H1 (cell line): Measurements from ENCODE around the gene GPR101. TPM values are rescaled to one million over a fixed set of nuclear protein-coding genes. Genes with fewer than 3 reads are reported as not detected.

Experiments
- CTCF ChIA-PET: fragments of 300-600 bp; sonication (Branson Sonifier 250); formaldehyde crosslinking; loops from one replicate; lab custom pipeline; 2021; ENCODE audit not compliant: partially characterized antibody; lab: Charles Lee
- POLR2A ChIA-PET: fragments of 300-600 bp; sonication (Branson Sonifier 250); formaldehyde crosslinking; loops from one replicate; lab custom pipeline; 2021; ENCODE audit warnings: inconsistent platforms; ENCODE audit not compliant: partially characterized antibody; lab: Charles Lee
- DNase-seq, 2 experiments: peaks; one replicate each; pipeline versions ENCODE4 v3.0.0 to v3.0.0-alpha.2; 2010 to 2022; ENCODE audit warnings: low spot score in 2 of 2, low read depth in 1 of 2, mixed read lengths in 1 of 2
- FAIRE-seq: peaks from 2 replicates; lab custom pipeline; 2011; peaks lifted over from hg19 to GRCh38; lab: Jason Lieb, UNC
- H2AFZ ChIP-seq: 2 replicates; pipeline ENCODE4 v1.8.1; 2012; ENCODE audit warnings: low read length, inconsistent platforms
- H2AK5ac ChIP-seq: 2 replicates; pipeline ENCODE4 v1.6.1; 2013; ENCODE audit warnings: low read depth, low read length
- H2BK120ac ChIP-seq: replicated peaks from 2 replicates; pipeline ENCODE3; 2013; ENCODE audit warnings: low read depth, low read length, inconsistent platforms
- H2BK12ac ChIP-seq: 2 replicates; pipeline ENCODE4 v1.6.1; 2013; ENCODE audit warnings: low read depth, low read length
- H2BK15ac ChIP-seq: 2 replicates; pipeline ENCODE4 v1.6.1; 2013; ENCODE audit warnings: low read length
- H2BK20ac ChIP-seq: 2 replicates; pipeline ENCODE4 v1.6.1; 2013; ENCODE audit warnings: low read length
- H2BK5ac ChIP-seq: 2 replicates; pipeline ENCODE4 v1.6.1; 2013; ENCODE audit warnings: low read depth, low read length
- H3K14ac ChIP-seq: 2 replicates; pipeline ENCODE4 v1.6.1; 2013; ENCODE audit warnings: inconsistent platforms; ENCODE audit not compliant: insufficient read length
- H3K18ac ChIP-seq: 2 replicates; pipeline ENCODE4 v1.6.1; 2013; ENCODE audit warnings: low read length; ENCODE audit errors: extremely low read depth
- H3K23ac ChIP-seq: 2 replicates; pipeline ENCODE4 v1.6.1; 2013; ENCODE audit warnings: inconsistent platforms; ENCODE audit not compliant: insufficient read length
- H3K23me2 ChIP-seq: 2 replicates; pipeline ENCODE4 v1.6.1; 2013; ENCODE audit warnings: low read depth, low read length
- H3K27ac ChIP-seq: 2 replicates; pipeline ENCODE4 v1.6.1; 2011; ENCODE audit warnings: low read depth, low read length, inconsistent platforms
- H3K27me3 ChIP-seq, 4 experiments: replicated peaks in 1 of 4; 1 replicate in 1 of 4; 2 replicates in 3 of 4; pipeline versions ENCODE4 v1.6.1 to v1.8.1; 2011 to 2013; ENCODE audit warnings: low read length in 3 of 4, mild to moderate bottlenecking in 3 of 4, inconsistent platforms in 2 of 4, mixed read lengths in 2 of 4, moderate library complexity in 1 of 4; ENCODE audit not compliant: control insufficient read depth in 3 of 4, insufficient read depth in 3 of 4; ENCODE audit errors: extremely low read depth in 1 of 4
- H3K36me3 ChIP-seq, 4 experiments: 2 replicates each; pipeline versions ENCODE4 v1.6.1 to v1.8.1; 2011 to 2013; ENCODE audit warnings: mild to moderate bottlenecking in 4 of 4, low read length in 3 of 4, moderate library complexity in 2 of 4, control low read depth in 1 of 4, inconsistent platforms in 1 of 4; ENCODE audit not compliant: insufficient read depth in 4 of 4, control insufficient read depth in 2 of 4
- H3K4ac ChIP-seq: replicated peaks from 2 replicates; pipeline ENCODE3; 2013; ENCODE audit warnings: low read length, low read depth, mixed read lengths, inconsistent platforms; ENCODE audit not compliant: insufficient read length
- H3K4me1 ChIP-seq, 4 experiments: replicated peaks in 1 of 4; 1 replicate in 1 of 4; 2 replicates in 3 of 4; pipeline versions ENCODE4 v1.6.1 to v1.8.1; 2011 to 2013; ENCODE audit warnings: low read length in 3 of 4, inconsistent platforms in 2 of 4, mixed read lengths in 1 of 4; ENCODE audit not compliant: insufficient read depth in 4 of 4, control insufficient read depth in 3 of 4
- H3K4me2 ChIP-seq, 2 experiments: 2 replicates each; pipeline versions ENCODE4 v1.6.1 to v1.8.1; 2011 to 2013; ENCODE audit warnings: low read depth in 2 of 2, low read length in 2 of 2, control low read depth in 1 of 2, inconsistent platforms in 1 of 2, mild to moderate bottlenecking in 1 of 2; ENCODE audit not compliant: insufficient read depth in 1 of 2
- H3K4me3 ChIP-seq, 4 experiments: fragments of 200-600, 300-600 bp in 1 of 4; sonication (generic), shearing (Covaris generic), sonication (Bioruptor Twin) in 1 of 4; 2 replicates each; pipeline versions ENCODE4 v1.5.1 to v1.8.1; 2011 to 2016; ENCODE audit warnings: low read length in 4 of 4, low read depth in 3 of 4, control low read depth in 2 of 4, inconsistent platforms in 2 of 4, mild to moderate bottlenecking in 2 of 4, mixed read lengths in 1 of 4, moderate library complexity in 1 of 4; ENCODE audit not compliant: insufficient read depth in 2 of 4; ENCODE audit errors: extremely low read depth in 1 of 4
- H3K56ac ChIP-seq: replicated peaks from 2 replicates; pipeline ENCODE3; 2013; ENCODE audit warnings: low read depth, mild to moderate bottlenecking, mixed read lengths, low read length, inconsistent platforms; ENCODE audit not compliant: insufficient read length
- H3K79me1 ChIP-seq: 2 replicates; pipeline ENCODE4 v1.6.1; 2013; ENCODE audit warnings: low read depth, low read length, control low read depth
- H3K79me2 ChIP-seq, 2 experiments: 2 replicates each; pipeline versions ENCODE4 v1.6.1 to v1.8.1; 2012 to 2013; ENCODE audit warnings: low read length in 2 of 2, mild to moderate bottlenecking in 2 of 2, inconsistent platforms in 1 of 2; ENCODE audit not compliant: insufficient read depth in 2 of 2, control insufficient read depth in 1 of 2
- H3K9ac ChIP-seq, 4 experiments: replicated peaks in 1 of 4; 1 replicate in 1 of 4; 2 replicates in 3 of 4; pipeline versions ENCODE4 v1.6.1 to v1.8.1; 2011 to 2013; ENCODE audit warnings: low read depth in 3 of 4, low read length in 3 of 4, control low read depth in 2 of 4, mild to moderate bottlenecking in 2 of 4, moderate library complexity in 2 of 4, inconsistent platforms in 1 of 4; ENCODE audit errors: extremely low read depth in 1 of 4
- H3K9me3 ChIP-seq, 2 experiments: 2 replicates each; pipeline versions ENCODE4 v1.6.1 to v1.8.1; 2012 to 2013; ENCODE audit warnings: mild to moderate bottlenecking in 2 of 2, moderate library complexity in 2 of 2, control low read depth in 1 of 2, inconsistent platforms in 1 of 2, low read depth in 1 of 2, low read length in 1 of 2, mixed read lengths in 1 of 2; ENCODE audit not compliant: insufficient read depth in 2 of 2
- H4K20me1 ChIP-seq, 2 experiments: replicated peaks in 1 of 2; 2 replicates each; pipeline versions ENCODE3 to v1.8.1; 2011 to 2013; ENCODE audit warnings: inconsistent platforms in 2 of 2, low read length in 2 of 2, mild to moderate bottlenecking in 1 of 2; ENCODE audit not compliant: insufficient read depth in 2 of 2, control insufficient read depth in 1 of 2
- H4K5ac ChIP-seq: 2 replicates; pipeline ENCODE4 v1.6.1; 2013; ENCODE audit warnings: low read length, low read depth, mixed read lengths, inconsistent platforms; ENCODE audit not compliant: insufficient read length
- H4K8ac ChIP-seq: 2 replicates; pipeline ENCODE4 v1.8.0; 2013; ENCODE audit warnings: mild to moderate bottlenecking, moderate library complexity, low read length, inconsistent platforms; ENCODE audit not compliant: insufficient read depth; ENCODE audit errors: extremely low read depth
- H4K91ac ChIP-seq: replicated peaks from 2 replicates; pipeline ENCODE3; 2013; ENCODE audit warnings: low read length, mixed read lengths, inconsistent platforms; ENCODE audit not compliant: insufficient read length
- CTBP2 ChIP-seq: IDR thresholded peaks from 2 replicates; pipeline ENCODE4 v1.7.0; 2011; ENCODE audit warnings: borderline replicate concordance, mild to moderate bottlenecking, moderate library complexity, mixed read lengths, low read length; ENCODE audit not compliant: insufficient read depth, insufficient read length
- HDAC6 ChIP-seq: IDR thresholded peaks from one replicate; pipeline ENCODE4 v1.7.1; 2012; ENCODE audit warnings: low read depth, mild to moderate bottlenecking, inconsistent platforms, low read length, moderate library complexity
- KDM4A ChIP-seq: IDR thresholded peaks from one replicate; pipeline ENCODE4 v1.7.1; 2012; ENCODE audit warnings: low read depth, mild to moderate bottlenecking, moderate library complexity, low read length, inconsistent platforms; ENCODE audit not compliant: severe bottlenecking
- RAD21 ChIP-seq, 2 experiments: IDR thresholded peaks in 1 of 2; conservative IDR thresholded peaks in 1 of 2; 2 replicates each; pipeline ENCODE4 v1.6.1; 2011; ENCODE audit warnings: low read depth in 2 of 2, low read length in 2 of 2, improper control_type of control experiment in 1 of 2, inconsistent platforms in 1 of 2, mild to moderate bottlenecking in 1 of 2, moderate library complexity in 1 of 2
- RBBP5 ChIP-seq: IDR thresholded peaks from 2 replicates; pipeline ENCODE4 v1.7.1; 2012; ENCODE audit warnings: low read depth, mild to moderate bottlenecking, inconsistent platforms, low read length, moderate library complexity, borderline replicate concordance
- SP1 ChIP-seq: IDR thresholded peaks from 2 replicates; pipeline ENCODE4 v1.6.1; 2011; ENCODE audit warnings: low read depth, low read length
- SP4 ChIP-seq: IDR thresholded peaks from 2 replicates; pipeline ENCODE4 v1.6.1; 2012; ENCODE audit warnings: low read length, inconsistent platforms
- TAF7 ChIP-seq: optimal IDR thresholded peaks from 2 replicates; pipeline ENCODE3; 2011; ENCODE audit warnings: low read depth, mild to moderate bottlenecking, inconsistent platforms, low read length, moderate library complexity, borderline replicate concordance
- WGBS, 2 experiments: shearing (Covaris generic) in 1 of 2; methylation state at CpG; one replicate each; pipeline versions ENCODE4 v1.1.6 to v1.1.7; 2013 to 2015; ENCODE audit warnings: low lambda C conversion rate in 2 of 2, mixed read lengths in 2 of 2, inconsistent platforms in 1 of 2, low coverage in 1 of 2, missing lambda C conversion rate in 1 of 2; ENCODE audit not compliant: insufficient replicate concordance in 2 of 2, insufficient coverage in 1 of 2, insufficient read length in 1 of 2; ENCODE audit errors: extremely low coverage in 1 of 2, missing lambda C conversion rate in 1 of 2; 5-methylcytosine and 5-hydroxymethylcytosine counted together
- polyA plus RNA-seq, 7 experiments: library from polyadenylated mRNA; depleted of rRNA in 3 of 7; stranded (reverse) in 5 of 7; unstranded in 2 of 7; fragments of >200 nt in 5 of 7; fragments of 200-250 nt in 2 of 7; gene quantifications; 1 replicate in 5 of 7; 2 replicates in 1 of 7; 4 replicates in 1 of 7; pipeline versions ENCODE4 v1.2.1 to v1.2.3, GENCODE V29; 2011 to 2013; ENCODE audit warnings: missing spikeins in 2 of 7, mixed read lengths in 2 of 7
- total RNA-seq: library from RNA; stranded (reverse); fragmentation: NEBNext Ultra II Directional; extraction: Animal tissue kit (Norgen Biotek cat#: 25700); gene quantifications from 2 replicates; pipeline ENCODE4 v1.2.1, GENCODE V29; 2021
- TF ChIP-seq, protein P1 (sequence below), 3 experiments: IDR thresholded peaks; 1 replicate in 2 of 3; 2 replicates in 1 of 3; pipeline versions ENCODE4 v1.5.1 to v1.6.1; 2011; ENCODE audit warnings: low read length in 3 of 3, mild to moderate bottlenecking in 3 of 3, inconsistent platforms in 2 of 3, low read depth in 1 of 3, moderate library complexity in 1 of 3; ENCODE audit not compliant: insufficient read depth in 1 of 3; ENCODE audit errors: control extremely low read depth in 1 of 3

The GPR101 gene
- total and polyA plus RNA-seq, 2 of the 8 experiments (the other 6 are each of a cell fraction or from before 2014, with no cell fraction given): not detected

DNA sequence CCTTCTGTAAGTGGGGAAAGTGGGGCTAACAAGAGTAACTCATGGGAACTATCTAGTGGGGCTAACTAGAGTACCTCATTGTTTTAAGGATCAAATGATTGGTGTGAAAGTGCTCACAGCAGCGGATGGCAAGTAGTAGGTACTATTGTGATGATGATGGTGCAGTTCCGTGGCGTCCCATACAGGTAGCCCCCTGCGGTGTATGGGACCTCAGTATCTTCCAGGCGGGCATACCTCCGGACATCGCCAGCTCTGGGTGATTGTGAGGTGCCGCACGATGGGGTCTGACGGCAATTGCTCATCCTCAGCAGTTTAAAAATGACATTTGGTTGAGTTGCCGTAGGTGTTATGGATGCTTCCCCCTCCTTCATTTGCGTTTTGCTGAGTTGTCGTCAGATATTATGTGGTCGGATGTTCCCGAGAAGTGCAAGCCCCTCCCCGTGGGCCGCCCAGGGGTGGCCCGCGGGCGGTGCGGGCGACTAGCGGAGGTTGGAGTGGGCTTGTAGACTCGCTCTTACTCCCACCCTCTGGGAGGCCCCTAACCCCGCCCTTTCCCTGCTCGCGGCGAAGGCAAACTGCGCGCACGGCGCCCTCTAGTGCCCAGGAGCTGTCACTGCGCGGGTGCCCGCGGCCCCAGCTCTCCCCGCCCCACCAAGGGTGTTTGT is 18.3 kb upstream of the GPR101 start:
- ChIA-PET POLR2A (interaction anchor here (0.7 to 1.0 kb wide), 2 partner anchors 113 to 697 kb away, joined by 3 read pairs; no protein-coding TSS in a partner anchor), CTCF (interaction anchor here (0.6 to 5.4 kb wide), 13 partner anchors 9 to 721 kb away, joined by 3 to 26 read pairs (median 4); partner anchors contain the start of gene GPR101)
- 5% methylated on average over 17 of the region's 37 CpGs; no CpG with 5 or more reads in 1 of the 2 experiments for WGBS, 2 experiments
- Histone ChIP-seq H2AFZ (no peak overlapping the region; the same call in 1 of the 2 replicates), H3K23me2 (peaks cover 2% of the 10 kb centered on the region; the same call in 1 of the 2 replicates), H3K4ac (no peak overlapping the region), H3K56ac (no peak overlapping the region), H3K9me3 (no peaks in the 10 kb centered on the region), H4K5ac (no peak overlapping the region), H3K4me3 (peak overlapping the region; percentile 33 to 66 (median 51); a peak in 7 of 8 replicates), H3K23ac (no peak overlapping the region), H3K36me3 (no peaks in the 10 kb centered on the region), H2AK5ac (no peak overlapping the region), H4K20me1 (no peaks in the 10 kb centered on the region), H2BK12ac (no peak overlapping the region), H4K91ac (no peak overlapping the region), H2BK15ac (no peak overlapping the region), H3K27ac (no peak overlapping the region), H3K14ac (no peak overlapping the region), H3K79me1 (no peaks in the 10 kb centered on the region), H4K8ac (no peak overlapping the region), H3K79me2 (no peaks in the 10 kb centered on the region), H2BK120ac (no peak overlapping the region), H3K27me3 (peaks cover 7 to 30% (median 19%) of the 10 kb centered on the region in 4 experiments), H3K18ac (no peak overlapping the region), H3K4me2 (peak overlapping the region; percentile 48 to 85), H2BK20ac (no peak overlapping the region), H3K4me1 (no peaks in the 10 kb centered on the region), H2BK5ac (no peak overlapping the region), H3K9ac (no peak overlapping the region)
- peak; percentile 7 for FAIRE-seq
- TF ChIP-seq HDAC6: no peak
- TF ChIP-seq TAF7: no peak
- TF ChIP-seq CTBP2: no peak
- no peak for TF ChIP-seq RBBP5
- no peak for TF ChIP-seq SP4
- TF ChIP-seq SP1: no peak
- peak; percentile 8 for TF ChIP-seq KDM4A
- TF ChIP-seq RAD21 (IDR thresholded peaks at IDR 0.05 in 1 of 2, conservative IDR thresholded peaks at IDR 0.05 in 1 of 2; ENCODE audit: low read depth in 2 of 2, low read length in 2 of 2): peak; percentile 69 to 76
- TF ChIP-seq, protein P1, sequence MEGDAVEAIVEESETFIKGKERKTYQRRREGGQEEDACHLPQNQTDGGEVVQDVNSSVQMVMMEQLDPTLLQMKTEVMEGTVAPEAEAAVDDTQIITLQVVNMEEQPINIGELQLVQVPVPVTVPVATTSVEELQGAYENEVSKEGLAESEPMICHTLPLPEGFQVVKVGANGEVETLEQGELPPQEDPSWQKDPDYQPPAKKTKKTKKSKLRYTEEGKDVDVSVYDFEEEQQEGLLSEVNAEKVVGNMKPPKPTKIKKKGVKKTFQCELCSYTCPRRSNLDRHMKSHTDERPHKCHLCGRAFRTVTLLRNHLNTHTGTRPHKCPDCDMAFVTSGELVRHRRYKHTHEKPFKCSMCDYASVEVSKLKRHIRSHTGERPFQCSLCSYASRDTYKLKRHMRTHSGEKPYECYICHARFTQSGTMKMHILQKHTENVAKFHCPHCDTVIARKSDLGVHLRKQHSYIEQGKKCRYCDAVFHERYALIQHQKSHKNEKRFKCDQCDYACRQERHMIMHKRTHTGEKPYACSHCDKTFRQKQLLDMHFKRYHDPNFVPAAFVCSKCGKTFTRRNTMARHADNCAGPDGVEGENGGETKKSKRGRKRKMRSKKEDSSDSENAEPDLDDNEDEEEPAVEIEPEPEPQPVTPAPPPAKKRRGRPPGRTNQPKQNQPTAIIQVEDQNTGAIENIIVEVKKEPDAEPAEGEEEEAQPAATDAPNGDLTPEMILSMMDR (IDR thresholded peaks at IDR 0.05; ENCODE audit: control extremely low read depth in 1 of 3, insufficient read depth in 1 of 3, low read depth in 1 of 3, low read length in 3 of 3): peak; percentile 69 to 79 (median 75)
- DNase-seq: peak in 1 of 2 experiments; percentile 88
